Mononuclear cell (primary cell): ENCODE results near the gene RSRC1. TPM values are rescaled to one million over a fixed set of nuclear protein-coding genes. Genes with fewer than 3 reads are reported as not detected.
"Not testable (repeated sequence)": the region's sequence is repeated elsewhere in the genome, so short reads cannot be mapped to it uniquely, and the experiment has no call there.

Source experiments
- H3K27me3 ChIP-seq: 2 replicates; pipeline ENCODE4 v1.6.0; 2011; ENCODE audit warnings: low read length, control low read depth; ENCODE audit not compliant: insufficient read depth
- H3K4me1 ChIP-seq: 2 replicates; pipeline ENCODE4 v1.5.1; 2011; ENCODE audit warnings: mild to moderate bottlenecking, low read length, control low read depth; ENCODE audit not compliant: insufficient read depth
- H3K4me3 ChIP-seq: 2 replicates; pipeline ENCODE4 v1.5.1; 2011; ENCODE audit warnings: mild to moderate bottlenecking, low read length, moderate library complexity
- H3K9me3 ChIP-seq: 2 replicates; pipeline ENCODE4 v1.5.1; 2011; ENCODE audit warnings: low read depth, mild to moderate bottlenecking, control low read depth, low read length
- total RNA-seq: library from RNA; depleted of rRNA; stranded (reverse); fragments of >200 nt; gene quantifications from one replicate; pipeline ENCODE4 v1.2.3, GENCODE V29; 2012

The RSRC1 gene, protein sequence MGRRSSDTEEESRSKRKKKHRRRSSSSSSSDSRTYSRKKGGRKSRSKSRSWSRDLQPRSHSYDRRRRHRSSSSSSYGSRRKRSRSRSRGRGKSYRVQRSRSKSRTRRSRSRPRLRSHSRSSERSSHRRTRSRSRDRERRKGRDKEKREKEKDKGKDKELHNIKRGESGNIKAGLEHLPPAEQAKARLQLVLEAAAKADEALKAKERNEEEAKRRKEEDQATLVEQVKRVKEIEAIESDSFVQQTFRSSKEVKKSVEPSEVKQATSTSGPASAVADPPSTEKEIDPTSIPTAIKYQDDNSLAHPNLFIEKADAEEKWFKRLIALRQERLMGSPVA
- 36.1 TPM for total RNA-seq

DNA sequence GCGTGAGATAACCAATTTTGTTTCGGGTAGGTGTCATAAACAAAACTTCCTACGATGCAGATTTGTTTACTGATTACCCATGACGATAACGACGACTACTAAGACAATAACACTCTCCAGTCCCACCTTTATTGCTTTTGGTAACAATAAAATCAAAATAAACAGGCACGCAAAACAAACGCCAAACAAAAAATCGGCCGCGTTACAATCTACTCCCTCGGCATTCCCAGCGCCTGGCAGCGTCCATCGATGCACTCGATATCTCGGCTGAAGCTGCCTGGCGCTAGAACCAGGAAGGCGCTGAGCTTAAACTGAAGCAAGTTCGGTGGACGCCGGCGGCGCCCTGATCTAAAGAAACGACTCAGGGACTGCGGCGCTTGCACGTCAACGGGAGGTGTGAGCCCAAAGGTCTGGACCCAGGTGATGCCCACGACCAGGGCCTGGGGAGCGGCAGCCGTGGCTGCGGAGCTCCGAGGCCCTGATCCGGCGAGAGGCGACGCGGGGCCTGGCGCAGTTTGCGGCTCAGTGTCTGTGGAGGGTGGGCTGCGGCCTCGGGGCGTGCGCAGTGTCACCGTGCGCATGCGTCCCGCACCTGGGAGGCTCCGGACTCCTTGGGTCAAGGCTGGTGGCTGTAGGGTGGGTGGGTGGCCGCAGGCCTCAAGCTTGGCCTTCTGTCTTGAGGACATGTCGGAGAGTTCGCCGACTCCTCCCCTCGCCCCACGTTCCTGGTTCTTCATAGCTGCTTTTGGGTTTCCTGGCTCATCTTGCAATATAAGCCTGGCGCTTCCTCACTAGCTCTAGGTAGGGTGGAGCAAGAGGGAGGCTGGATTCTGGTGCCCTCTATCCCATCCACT, at the start of gene RSRC1:
Gene RSRC1 (plus strand): TSS at position 286 of the 854 bp plus-strand sequence. CDS start 12,016 bp downstream, outside the sequence.
- Histone ChIP-seq H3K4me3 (peak within 1 kb of the TSS; percentile 81), H3K9me3 (no peaks in the 10 kb centered on the region), H3K27me3 (peaks cover 38% of the 10 kb centered on the region), H3K4me1 (peaks cover 47% of the 10 kb centered on the region)

DNA sequence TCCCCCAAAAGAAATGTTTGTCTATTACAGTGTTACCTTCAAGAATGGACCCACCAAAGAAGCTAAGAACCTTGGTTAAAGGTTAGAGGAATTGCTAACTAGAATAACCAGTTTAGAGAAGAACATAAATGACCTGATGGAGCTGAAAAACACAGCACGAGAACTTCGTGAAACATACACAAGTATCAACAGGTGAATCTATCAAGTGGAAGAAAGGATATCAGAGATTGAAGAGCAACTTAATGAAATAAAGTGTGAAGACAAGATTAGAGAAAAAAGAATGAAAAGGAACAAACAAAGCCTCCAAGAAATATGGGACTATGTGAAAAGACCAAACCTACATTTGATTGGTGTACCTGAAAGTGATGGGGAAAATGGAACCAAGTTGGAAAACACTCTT, 44.3 kb upstream of the RSRC1 start:
- not testable (repeated sequence) for H3K27me3 ChIP-seq, H3K4me1 ChIP-seq, H3K9me3 ChIP-seq, H3K4me3 ChIP-seq

DNA sequence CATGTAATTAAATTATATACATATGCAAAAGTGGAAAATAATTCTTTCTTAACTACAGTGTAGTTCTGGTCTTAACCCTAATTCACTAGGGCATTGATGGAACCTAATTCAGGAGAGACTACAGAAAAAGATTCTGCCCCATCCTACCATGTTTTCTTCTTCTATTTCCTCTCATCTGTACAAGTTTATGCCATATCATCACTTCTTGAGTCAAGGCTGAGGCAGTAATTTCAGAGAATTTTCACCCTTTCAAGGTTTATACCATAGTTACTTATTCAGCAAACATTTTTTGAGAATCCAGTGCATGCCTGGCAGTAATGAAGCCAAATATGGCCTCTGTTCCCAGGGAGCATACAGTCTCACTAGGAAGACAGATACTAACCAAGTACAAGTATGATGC, 37.1 kb upstream of the RSRC1 start:
- Histone ChIP-seq H3K27me3 (peaks cover under 1% of the 10 kb centered on the region), H3K4me1 (no peaks in the 10 kb centered on the region), H3K9me3 (no peaks in the 10 kb centered on the region), H3K4me3 (no peak overlapping the region)

DNA sequence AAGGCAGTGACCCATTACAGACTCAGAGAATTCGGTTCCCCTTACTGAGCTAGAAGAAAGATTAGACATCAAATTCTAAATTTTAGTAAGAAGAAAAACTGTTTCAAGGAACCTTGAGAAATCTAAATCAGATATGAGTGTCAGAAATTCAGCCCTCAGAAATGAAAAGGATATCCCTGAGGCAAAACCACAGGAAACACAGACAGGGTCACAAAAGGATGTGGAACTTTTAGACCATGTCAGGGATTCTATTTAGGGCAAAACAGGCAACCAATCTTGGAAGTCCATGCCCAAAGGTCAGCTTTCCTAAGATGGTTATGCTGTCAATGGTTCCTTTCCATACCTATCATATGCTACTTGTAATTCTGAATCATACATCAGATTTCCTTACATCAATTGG, 35.3 kb upstream of the RSRC1 start:
- Histone ChIP-seq H3K9me3 (no peaks in the 10 kb centered on the region), H3K27me3 (peaks cover 10% of the 10 kb centered on the region), H3K4me1 (no peaks in the 10 kb centered on the region), H3K4me3 (no peak overlapping the region)

DNA sequence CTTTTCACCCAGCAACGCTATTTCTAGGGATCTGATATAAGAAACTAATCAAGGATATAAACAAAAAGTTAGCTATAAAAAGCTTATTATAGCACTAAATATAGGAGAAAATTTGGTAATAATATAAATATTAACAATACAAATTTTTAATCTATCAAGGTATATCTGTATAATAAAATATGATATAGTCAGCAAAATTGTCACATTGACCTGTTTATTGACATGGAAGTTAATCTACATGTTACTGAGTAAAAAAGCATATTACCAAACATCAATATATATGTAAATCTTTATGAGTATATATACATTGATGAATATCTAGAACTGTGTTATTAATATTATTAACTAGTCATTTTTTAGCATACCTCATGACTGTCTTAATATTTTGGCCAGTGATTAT, 30.3 kb upstream of the RSRC1 start:
- Histone ChIP-seq H3K4me1 (no peaks in the 10 kb centered on the region), H3K4me3 (no peak overlapping the region), H3K9me3 (no peaks in the 10 kb centered on the region)

DNA sequence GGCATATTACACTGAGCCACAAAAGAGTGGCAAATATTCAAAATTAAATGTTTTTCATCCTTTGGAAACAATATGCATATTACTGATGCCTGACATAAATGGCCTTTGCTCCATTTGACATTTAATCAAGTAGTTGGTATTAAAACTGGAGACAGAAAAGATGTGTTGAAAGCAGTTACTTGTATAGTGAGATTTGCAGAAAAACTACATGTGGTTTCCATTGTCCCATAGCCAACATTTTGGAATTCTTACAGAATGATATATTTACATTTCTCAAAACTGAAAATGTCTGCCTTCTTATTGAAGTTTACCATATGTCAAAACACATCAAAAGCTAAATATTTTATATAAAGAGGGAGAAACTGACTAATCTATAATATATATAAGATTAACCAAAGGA, 25.2 kb upstream of the RSRC1 start:
- no peaks in the 10 kb centered on the region for H3K9me3 ChIP-seq
- no peak overlapping the region for H3K4me3 ChIP-seq
- no peaks in the 10 kb centered on the region for H3K4me1 ChIP-seq
- H3K27me3 ChIP-seq: peaks cover 49% of the 10 kb centered on the region

More for the DNA sequence above, 30.3 kb upstream of the RSRC1 start:
- H3K27me3 ChIP-seq: peaks cover 18% of the 10 kb centered on the region

DNA sequence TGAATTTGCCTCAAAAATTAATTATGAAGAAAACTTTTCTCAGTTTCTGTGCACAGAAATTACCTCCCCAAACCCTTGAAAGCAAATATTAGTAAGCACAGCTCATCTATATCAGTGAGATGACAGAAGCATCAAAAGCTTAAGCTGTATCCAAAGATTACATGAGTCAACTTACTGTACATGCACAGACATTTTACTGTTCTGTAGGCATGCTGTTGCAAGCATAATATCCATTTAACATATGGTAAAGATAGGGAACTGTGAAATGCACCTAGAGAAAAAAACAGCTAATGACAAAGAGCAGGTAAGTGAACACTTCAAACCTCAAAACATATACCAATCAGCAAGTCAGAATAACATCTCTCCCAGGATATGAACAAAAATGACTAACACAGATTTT, 24.5 kb upstream of the RSRC1 start:
- Histone ChIP-seq H3K4me1 (no peaks in the 10 kb centered on the region), H3K9me3 (no peaks in the 10 kb centered on the region), H3K27me3 (peaks cover 56% of the 10 kb centered on the region)

DNA sequence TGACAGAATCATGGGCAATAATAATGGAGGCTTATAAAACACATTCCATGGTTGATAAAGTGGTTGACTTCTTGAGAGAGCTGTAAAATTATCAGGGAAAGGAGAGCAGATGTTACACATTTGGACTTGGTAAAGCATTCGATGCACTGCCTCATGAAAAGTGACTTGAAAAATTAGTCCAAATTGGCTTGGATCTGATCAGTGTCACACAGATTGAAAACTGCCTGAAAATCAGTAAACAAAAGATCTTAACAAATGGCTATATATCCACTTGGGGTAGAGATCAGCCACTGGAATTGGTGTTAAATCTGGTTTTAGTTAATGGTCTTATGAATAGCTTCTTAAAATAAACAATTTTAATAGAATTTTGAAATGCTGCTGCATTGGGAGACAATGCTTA, 24.0 kb upstream of the RSRC1 start:
- Histone ChIP-seq H3K9me3 (no peaks in the 10 kb centered on the region), H3K4me1 (no peaks in the 10 kb centered on the region), H3K27me3 (peaks cover 61% of the 10 kb centered on the region), H3K4me3 (no peak overlapping the region)

More for the DNA sequence above, 24.5 kb upstream of the RSRC1 start:
- no peak overlapping the region for H3K4me3 ChIP-seq

DNA sequence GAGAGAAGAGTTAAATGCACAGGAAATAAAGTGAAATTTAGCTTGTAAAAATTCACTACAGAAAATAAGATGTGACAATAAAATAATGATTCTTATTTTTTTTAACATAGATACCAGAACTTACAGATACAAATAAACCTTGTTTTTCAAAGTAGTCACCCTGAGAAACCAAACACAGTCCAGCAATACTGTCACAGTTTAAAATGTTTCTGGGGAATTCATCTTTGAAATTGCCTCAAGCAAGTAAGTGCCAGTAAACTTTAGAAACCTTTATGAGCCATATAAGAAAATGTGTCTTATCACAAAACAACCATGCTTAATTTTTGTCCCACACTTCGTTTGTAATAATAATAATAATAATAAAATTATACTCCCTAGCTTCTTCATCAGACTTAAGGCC, 23.5 kb upstream of the RSRC1 start:
- Histone ChIP-seq H3K4me3 (no peak overlapping the region), H3K27me3 (peaks cover 65% of the 10 kb centered on the region), H3K4me1 (no peaks in the 10 kb centered on the region), H3K9me3 (no peaks in the 10 kb centered on the region)

DNA sequence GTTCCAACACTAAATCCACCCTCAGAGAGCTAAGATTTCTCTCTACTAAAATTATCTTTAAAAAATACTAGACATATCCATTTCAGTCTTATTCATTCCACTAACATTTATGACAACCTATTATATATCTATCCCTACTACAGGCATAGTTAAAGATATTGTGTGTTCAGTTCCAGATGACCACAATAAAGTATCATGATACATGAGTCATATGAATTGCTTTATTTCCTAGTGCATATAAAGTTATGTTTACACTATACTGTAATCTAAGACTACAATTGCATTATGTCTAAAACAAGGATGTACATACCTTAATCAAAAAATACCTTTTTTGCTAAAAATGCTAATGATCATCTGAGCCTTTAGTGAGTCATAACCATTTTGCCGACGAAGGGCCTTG, 23.1 kb upstream of the RSRC1 start:
- no peaks in the 10 kb centered on the region for H3K9me3 ChIP-seq
- H3K4me1 ChIP-seq: no peaks in the 10 kb centered on the region
- H3K27me3 ChIP-seq: peaks cover 69% of the 10 kb centered on the region
- H3K4me3 ChIP-seq: no peak overlapping the region

DNA sequence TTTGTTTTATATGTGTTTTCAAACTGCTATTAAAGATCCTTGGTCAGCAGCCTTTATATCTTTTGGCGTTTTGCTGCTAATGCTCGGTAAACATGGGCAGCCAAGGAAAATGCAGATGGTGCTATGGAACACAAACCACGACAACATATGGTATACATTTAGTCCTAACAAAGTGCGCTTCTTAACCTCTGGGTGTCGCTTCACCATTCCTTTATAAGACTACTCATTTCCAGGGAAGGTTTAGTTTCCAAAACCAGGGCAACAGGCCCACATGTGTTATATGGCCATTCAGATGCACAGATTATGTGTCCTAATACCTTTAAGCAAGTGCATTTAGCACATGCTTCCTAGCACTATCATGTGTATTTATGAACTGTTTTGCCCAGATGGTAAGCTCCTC, 18.4 kb upstream of the RSRC1 start:
- H3K27me3 ChIP-seq: peaks cover 94% of the 10 kb centered on the region
- no peak overlapping the region for H3K4me3 ChIP-seq
- peaks cover 9% of the 10 kb centered on the region for H3K4me1 ChIP-seq
- H3K9me3 ChIP-seq: no peaks in the 10 kb centered on the region

DNA sequence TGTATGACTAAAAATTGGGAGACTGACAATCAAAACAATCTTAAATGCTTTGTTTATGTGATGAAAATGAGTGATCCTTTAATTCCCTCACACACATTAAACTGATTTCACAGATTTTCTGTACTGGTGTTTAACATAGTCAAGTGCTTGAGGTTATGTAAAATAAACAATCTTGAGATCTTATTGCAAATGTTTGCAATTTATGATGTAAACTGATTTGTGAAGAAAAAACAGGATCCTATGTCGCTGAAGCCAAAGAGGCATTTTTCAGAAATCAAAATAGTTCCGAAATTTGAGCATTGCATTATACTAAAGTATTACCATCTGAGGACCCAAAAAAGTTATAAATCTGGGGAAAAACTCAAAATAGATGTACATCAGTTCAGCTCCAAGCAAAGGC, 16.4 kb upstream of the RSRC1 start:
- peaks cover 97% of the 10 kb centered on the region for H3K27me3 ChIP-seq
- H3K4me1 ChIP-seq: peaks cover 25% of the 10 kb centered on the region
- no peaks in the 10 kb centered on the region for H3K9me3 ChIP-seq
- no peak overlapping the region for H3K4me3 ChIP-seq

DNA sequence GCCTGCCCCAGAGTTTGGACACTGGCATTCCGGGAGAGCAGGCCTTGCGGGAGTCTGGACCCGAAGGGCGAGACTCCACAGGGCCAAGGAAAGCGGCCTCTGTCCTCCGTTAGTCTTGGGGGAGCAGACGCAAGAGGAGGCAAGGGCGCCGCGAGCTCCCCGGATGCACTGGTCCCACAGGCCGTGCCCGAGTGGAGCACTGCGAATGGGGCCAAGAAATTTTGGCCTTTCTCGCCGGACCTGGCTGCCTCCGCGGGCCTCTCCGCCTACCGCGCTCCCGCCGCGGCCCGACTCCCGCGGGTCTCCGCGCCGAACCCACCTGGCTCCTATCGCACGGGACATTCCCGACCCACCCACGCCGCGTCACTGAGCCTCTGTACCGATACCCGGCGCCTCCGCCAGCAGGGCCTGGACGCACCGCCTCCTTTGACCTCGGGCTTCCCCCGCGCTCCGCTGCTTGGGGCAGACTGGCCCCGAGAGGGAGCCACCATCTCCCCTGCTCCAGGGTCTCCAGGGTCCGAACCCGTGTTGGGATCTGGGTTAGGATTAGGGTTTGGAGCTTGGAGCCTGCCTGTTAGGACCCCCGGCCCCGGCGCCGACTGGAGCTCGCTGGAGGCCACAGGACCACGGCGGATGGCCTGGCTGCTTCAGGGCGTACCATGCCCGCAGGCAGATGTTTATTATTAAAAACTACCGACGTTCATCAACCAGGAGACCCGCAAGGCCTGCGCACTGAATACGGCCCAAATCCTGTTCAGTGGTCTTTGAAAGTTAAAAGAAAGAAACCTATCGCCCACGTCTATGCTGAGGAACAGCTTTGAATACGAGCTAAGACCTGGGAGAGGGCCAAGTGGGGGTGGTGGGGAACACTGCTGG, 15.4 kb upstream of the RSRC1 start:
- H3K4me3 ChIP-seq: no peak overlapping the region
- H3K4me1 ChIP-seq: peaks cover 30% of the 10 kb centered on the region
- H3K27me3 ChIP-seq: peaks cover 97% of the 10 kb centered on the region
- H3K9me3 ChIP-seq: no peaks in the 10 kb centered on the region

DNA sequence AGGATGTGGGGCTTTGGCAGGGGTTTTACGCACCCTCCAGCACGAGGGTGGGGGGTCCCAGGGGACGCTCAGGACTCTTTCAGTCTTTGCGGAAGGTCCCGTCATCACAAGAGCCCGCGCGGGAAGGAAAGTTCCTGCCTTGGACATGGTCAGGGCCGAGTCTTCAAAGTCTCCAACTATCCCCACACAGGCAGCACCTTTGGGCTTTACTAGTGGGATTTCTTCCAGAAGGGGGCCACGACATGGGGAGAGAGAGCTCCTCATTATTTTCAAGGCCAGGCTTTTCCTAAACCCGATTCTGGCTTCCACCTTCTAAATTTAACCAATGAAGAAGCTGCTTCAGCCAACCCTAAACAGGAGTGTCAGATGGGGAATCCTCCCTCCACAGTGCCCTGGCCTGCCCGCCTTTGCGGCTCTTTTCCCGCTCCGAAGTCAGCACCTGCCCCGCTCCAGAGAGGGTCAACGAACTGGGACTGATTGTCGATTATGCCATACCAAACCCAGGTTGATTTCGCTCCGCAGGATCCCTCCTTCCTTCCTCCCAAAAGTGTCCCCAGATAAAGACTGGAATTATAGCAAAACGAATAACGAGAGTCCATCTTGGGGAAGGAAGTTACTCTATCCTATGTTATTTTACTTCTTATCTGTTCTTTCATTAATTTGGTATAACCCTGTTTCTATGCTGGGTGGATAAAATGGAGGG, 14.6 kb upstream of the RSRC1 start:
- Histone ChIP-seq H3K4me1 (peaks cover 30% of the 10 kb centered on the region), H3K4me3 (no peak overlapping the region), H3K27me3 (peaks cover 97% of the 10 kb centered on the region), H3K9me3 (no peaks in the 10 kb centered on the region)
